Measurements from ENCODE around the gene KIAA0930.

GRCh38 chr22:45286854-45287551 is 46.3 kb upstream of the KIAA0930 start:
- no peak for TF ChIP-seq CTCF (IDR thresholded peaks at IDR 0.05)
- no peak for TF ChIP-seq POLR2A (IDR thresholded peaks at IDR 0.05)

Measured in uterus (tissue), 2 donors.